Neural cell (in vitro differentiated cells): ENCODE data around the gene PDZRN3. TPM values are rescaled to one million over a fixed set of nuclear protein-coding genes. Genes with fewer than 3 reads are reported as not detected.

Source experiments
- H2AFZ ChIP-seq: fragments of 200-600, 300-800 bp; sonication (generic), shearing (Covaris generic); 2 replicates; pipeline ENCODE4 v1.6.0; 2014; ENCODE audit warnings: low read depth, mild to moderate bottlenecking, antibody characterized with exemption, low read length, moderate library complexity
- H3F3A ChIP-seq: fragments of 200-600 bp; shearing (Covaris generic); 2 replicates; pipeline ENCODE4 v1.6.1; 2016; ENCODE audit warnings: mild to moderate bottlenecking, moderate library complexity, mixed read lengths, antibody characterized with exemption, low read length; ENCODE audit not compliant: insufficient read depth, poor library complexity, severe bottlenecking
- H3K27ac ChIP-seq: fragments of 200-600, 300-800 bp; sonication (generic), shearing (Covaris generic); 2 replicates; pipeline ENCODE4 v1.5.1; 2014; ENCODE audit warnings: mild to moderate bottlenecking, low read length, moderate library complexity
- H3K27me3 ChIP-seq: fragments of 300-800, 200-600 bp; sonication (generic), shearing (Covaris generic); 2 replicates; pipeline ENCODE4 v1.6.0; 2014; ENCODE audit warnings: mild to moderate bottlenecking, low read depth, low read length, moderate library complexity; ENCODE audit not compliant: insufficient read depth
- H3K36me3 ChIP-seq: fragments of 300-800, 200-600 bp; sonication (generic), shearing (Covaris generic); 2 replicates; pipeline ENCODE4 v1.5.1; 2014; ENCODE audit warnings: mild to moderate bottlenecking, antibody characterized with exemption, low read length, moderate library complexity; ENCODE audit not compliant: insufficient read depth
- H3K4me2 ChIP-seq: fragments of 300-800, 200-600 bp; sonication (generic), shearing (Covaris generic); 2 replicates; pipeline ENCODE4 v1.6.0; 2014; ENCODE audit warnings: mild to moderate bottlenecking, low read length
- H3K4me3 ChIP-seq: fragments of 300-800, 200-600 bp; sonication (generic), shearing (Covaris generic); 2 replicates; pipeline ENCODE4 v1.5.1; 2014; ENCODE audit warnings: mild to moderate bottlenecking, low read length, moderate library complexity
- H3K79me2 ChIP-seq: fragments of 200-600 bp; shearing (Covaris generic); replicated peaks from 2 replicates; pipeline ENCODE4 v1.6.0; 2014; ENCODE audit warnings: mild to moderate bottlenecking, low read length, moderate library complexity; ENCODE audit not compliant: insufficient read depth
- H3K9ac ChIP-seq: fragments of 300-800, 200-600 bp; sonication (generic), shearing (Covaris generic); 2 replicates; pipeline ENCODE4 v1.6.1; 2016; ENCODE audit warnings: mild to moderate bottlenecking, low read length, mixed read lengths
- H3K9me2 ChIP-seq: fragments of 200-600 bp; shearing (Covaris generic); 2 replicates; pipeline ENCODE4 v1.6.1; 2016; ENCODE audit warnings: mild to moderate bottlenecking, low read length, mixed read lengths; ENCODE audit not compliant: insufficient read depth
- H3K9me3 ChIP-seq: fragments of 200-600, 300-800 bp; sonication (generic), shearing (Covaris generic); 2 replicates; pipeline ENCODE4 v1.6.1; 2016; ENCODE audit warnings: mild to moderate bottlenecking, mixed run types, low read length, moderate library complexity, mixed read lengths
- H4K20me1 ChIP-seq: fragments of 200-600 bp; shearing (Covaris generic); 2 replicates; pipeline ENCODE4 v1.6.1; 2016; ENCODE audit warnings: mild to moderate bottlenecking, mixed run types; ENCODE audit not compliant: insufficient read depth
- CTCF ChIP-seq: fragments of 450-650 bp; IDR thresholded peaks from 2 replicates; pipeline ENCODE4 v1.5.1; 2014; ENCODE audit warnings: antibody characterized with exemption, mild to moderate bottlenecking, moderate library complexity; ENCODE audit not compliant: poor library complexity, severe bottlenecking
- EP300 ChIP-seq: fragments of 450-650 bp; conservative IDR thresholded peaks from 2 replicates; pipeline ENCODE4 v1.6.1; 2014; ENCODE audit warnings: antibody characterized with exemption, mild to moderate bottlenecking, moderate library complexity; ENCODE audit not compliant: poor library complexity, severe bottlenecking
- EZH2 ChIP-seq: fragments of 200-600, 300-800 bp; shearing (Covaris generic), sonication (generic); IDR thresholded peaks from 2 replicates; pipeline ENCODE4 v1.6.1; 2014; ENCODE audit warnings: antibody characterized with exemption, low read length, borderline replicate concordance, mild to moderate bottlenecking; ENCODE audit not compliant: insufficient read depth, poor library complexity, severe bottlenecking
- MXI1 ChIP-seq: fragments of 450-650 bp; conservative IDR thresholded peaks from 2 replicates; pipeline ENCODE4 v1.6.1; 2014; ENCODE audit warnings: antibody characterized with exemption, mild to moderate bottlenecking; ENCODE audit not compliant: poor library complexity, severe bottlenecking
- POLR2AphosphoS5 ChIP-seq: IDR thresholded peaks from 2 replicates; pipeline ENCODE4 v1.6.1; 2012
- RAD21 ChIP-seq: fragments of 450-650 bp; conservative IDR thresholded peaks from 2 replicates; pipeline ENCODE4 v1.6.1; 2014; ENCODE audit warnings: antibody characterized with exemption, mild to moderate bottlenecking, moderate library complexity
- REST ChIP-seq: IDR thresholded peaks from 2 replicates; pipeline ENCODE4 v1.6.1; 2012; ENCODE audit warnings: borderline replicate concordance
- SMC3 ChIP-seq: fragments of 450-650 bp; conservative IDR thresholded peaks from 2 replicates; pipeline ENCODE4 v1.6.1; 2014; ENCODE audit warnings: antibody characterized with exemption, mild to moderate bottlenecking, moderate library complexity; ENCODE audit not compliant: poor library complexity
- TAF1 ChIP-seq: IDR thresholded peaks from 2 replicates; pipeline ENCODE4 v1.6.1; 2012; ENCODE audit warnings: low read depth
- polyA plus RNA-seq: library from polyadenylated mRNA; depleted of rRNA; stranded (reverse); fragments of >200 nt; gene quantifications from 2 replicates; pipeline ENCODE4 v1.2.3, GENCODE V29; 2014

Gene PDZRN3
- polyA plus RNA-seq, 1 donor from 2014 or later = 1.1 TPM

GRCh38 chr3:73470860-73471259 is 153.9 kb downstream of the PDZRN3 start:
- H3K79me2 ChIP-seq = no peaks in the 10 kb centered on the region
- TF ChIP-seq SMC3 (no peak), TAF1 (no peak), RAD21 (no peak)
- H4K20me1 ChIP-seq = no peaks in the 10 kb centered on the region
- H3K36me3 ChIP-seq = no peaks in the 10 kb centered on the region
- H3F3A ChIP-seq = no peaks in the 10 kb centered on the region
- no peaks in the 10 kb centered on the region for H3K9me3 ChIP-seq
- no peak overlapping the region for H3K4me3 ChIP-seq
- no peak overlapping the region for H3K4me2 ChIP-seq
- H2AFZ ChIP-seq = no peak overlapping the region
- no peak overlapping the region for H3K27ac ChIP-seq
- no peaks in the 10 kb centered on the region for H3K27me3 ChIP-seq
- no peaks in the 10 kb centered on the region for H3K9me2 ChIP-seq
- H3K9ac ChIP-seq = no peak overlapping the region

GRCh38 chr3:73469331-73469730 is 155.4 kb downstream of the PDZRN3 start:
- Histone ChIP-seq H3K9me3 (no peaks in the 10 kb centered on the region), H4K20me1 (no peaks in the 10 kb centered on the region), H3K9me2 (no peaks in the 10 kb centered on the region), H3K27ac (no peak overlapping the region), H2AFZ (no peak overlapping the region), H3K36me3 (no peaks in the 10 kb centered on the region), H3K27me3 (no peaks in the 10 kb centered on the region), H3K9ac (no peak overlapping the region), H3K4me3 (no peak overlapping the region), H3F3A (no peaks in the 10 kb centered on the region), H3K4me2 (no peak overlapping the region), H3K79me2 (no peaks in the 10 kb centered on the region)
- no peak for TF ChIP-seq EZH2
- TF ChIP-seq SMC3 = no peak
- TF ChIP-seq POLR2AphosphoS5 = no peak
- TF ChIP-seq EP300 = no peak
- TF ChIP-seq REST = no peak
- no peak for TF ChIP-seq RAD21
- no peak for TF ChIP-seq TAF1
- TF ChIP-seq MXI1 = no peak
- TF ChIP-seq CTCF = no peak

GRCh38 chr3:73467211-73467610 is 157.5 kb downstream of the PDZRN3 start:
- Histone ChIP-seq H3K79me2 (no peaks in the 10 kb centered on the region), H3K4me2 (no peak overlapping the region), H3K4me3 (no peak overlapping the region), H3K27ac (no peak overlapping the region), H3K36me3 (no peaks in the 10 kb centered on the region), H3F3A (no peaks in the 10 kb centered on the region), H3K9me2 (no peaks in the 10 kb centered on the region), H4K20me1 (no peaks in the 10 kb centered on the region), H3K9ac (no peak overlapping the region), H3K27me3 (no peaks in the 10 kb centered on the region), H2AFZ (no peak overlapping the region), H3K9me3 (no peaks in the 10 kb centered on the region)
- TF ChIP-seq SMC3 = no peak
- no peak for TF ChIP-seq MXI1
- TF ChIP-seq RAD21 = no peak
- no peak for TF ChIP-seq CTCF
- TF ChIP-seq EZH2 = no peak
- no peak for TF ChIP-seq TAF1
- TF ChIP-seq EP300 = no peak
- no peak for TF ChIP-seq POLR2AphosphoS5
- no peak for TF ChIP-seq REST
